GM13977 (cell line): ENCODE data around the gene IGSF10.
"Not testable (repeated sequence)": the region's sequence is repeated elsewhere in the genome, so short reads cannot be mapped to it uniquely, and the experiment has no call there.

ENCODE experiments used
- DNase-seq: peaks from one replicate; pipeline ENCODE4 v3.0.0; 2012; ENCODE audit warnings: low spot score
- in situ Hi-C: fragments of 300-500 bp; cut with MboI; formaldehyde crosslinking; loops from one replicate; pipeline ENCODE4 v1.12.0; 2022; ENCODE audit warnings: low sequenced_read_pairs, low pct_unique_long_range_greater_than_20kb, mixed read lengths, inconsistent platforms; ENCODE audit not compliant: unreplicated experiment
- TF ChIP-seq, protein P1 (sequence below): IDR thresholded peaks from 2 replicates; pipeline ENCODE4 v1.5.1; 2012; ENCODE audit warnings: mild to moderate bottlenecking, control low read depth; ENCODE audit not compliant: insufficient read depth; ENCODE audit errors: extremely low read depth, missing control alignments

The IGSF10 gene

DNA sequence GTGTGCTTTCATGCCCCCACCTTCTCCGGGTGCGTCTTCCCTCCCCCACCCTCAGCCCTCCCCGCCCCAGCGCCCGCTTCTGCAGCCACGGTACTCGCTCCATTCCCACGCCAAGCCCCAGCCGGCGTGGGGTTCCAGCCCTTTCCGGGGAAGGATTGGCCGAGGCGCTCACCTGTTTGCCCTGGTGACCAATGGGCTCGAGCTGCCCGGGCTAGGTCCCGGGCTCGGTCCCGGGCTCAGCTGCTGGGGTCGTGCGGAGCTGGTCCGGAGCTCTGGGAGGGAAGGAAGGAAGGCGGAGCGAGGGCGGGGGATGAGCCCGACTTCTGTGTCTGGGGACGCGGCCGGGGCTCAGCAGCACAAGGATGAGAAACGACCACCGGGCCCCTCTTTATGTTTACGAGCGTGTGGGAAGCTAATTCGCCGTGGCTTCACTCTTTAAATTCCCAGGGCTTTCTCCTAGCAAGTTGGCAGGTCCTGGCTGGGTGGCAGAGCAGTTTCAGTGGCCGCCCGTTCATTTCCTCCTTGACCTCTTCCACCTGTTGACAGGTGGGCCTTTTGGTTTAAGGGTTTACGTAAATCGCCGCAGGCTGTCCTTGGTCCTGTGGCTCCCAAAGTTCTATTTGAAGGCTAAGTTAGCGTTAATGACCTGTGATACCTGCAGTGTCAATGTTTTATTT lies at the start of gene IGSF10:
Gene IGSF10, minus strand, starts transcription at position 288 of the 677 bp plus-strand sequence. CDS start 2,352 bp downstream, outside the sequence.
- no peak for DNase-seq
- TF ChIP-seq, protein P1, sequence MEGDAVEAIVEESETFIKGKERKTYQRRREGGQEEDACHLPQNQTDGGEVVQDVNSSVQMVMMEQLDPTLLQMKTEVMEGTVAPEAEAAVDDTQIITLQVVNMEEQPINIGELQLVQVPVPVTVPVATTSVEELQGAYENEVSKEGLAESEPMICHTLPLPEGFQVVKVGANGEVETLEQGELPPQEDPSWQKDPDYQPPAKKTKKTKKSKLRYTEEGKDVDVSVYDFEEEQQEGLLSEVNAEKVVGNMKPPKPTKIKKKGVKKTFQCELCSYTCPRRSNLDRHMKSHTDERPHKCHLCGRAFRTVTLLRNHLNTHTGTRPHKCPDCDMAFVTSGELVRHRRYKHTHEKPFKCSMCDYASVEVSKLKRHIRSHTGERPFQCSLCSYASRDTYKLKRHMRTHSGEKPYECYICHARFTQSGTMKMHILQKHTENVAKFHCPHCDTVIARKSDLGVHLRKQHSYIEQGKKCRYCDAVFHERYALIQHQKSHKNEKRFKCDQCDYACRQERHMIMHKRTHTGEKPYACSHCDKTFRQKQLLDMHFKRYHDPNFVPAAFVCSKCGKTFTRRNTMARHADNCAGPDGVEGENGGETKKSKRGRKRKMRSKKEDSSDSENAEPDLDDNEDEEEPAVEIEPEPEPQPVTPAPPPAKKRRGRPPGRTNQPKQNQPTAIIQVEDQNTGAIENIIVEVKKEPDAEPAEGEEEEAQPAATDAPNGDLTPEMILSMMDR, result no peak
- in situ Hi-C loops, result no loop called here

DNA sequence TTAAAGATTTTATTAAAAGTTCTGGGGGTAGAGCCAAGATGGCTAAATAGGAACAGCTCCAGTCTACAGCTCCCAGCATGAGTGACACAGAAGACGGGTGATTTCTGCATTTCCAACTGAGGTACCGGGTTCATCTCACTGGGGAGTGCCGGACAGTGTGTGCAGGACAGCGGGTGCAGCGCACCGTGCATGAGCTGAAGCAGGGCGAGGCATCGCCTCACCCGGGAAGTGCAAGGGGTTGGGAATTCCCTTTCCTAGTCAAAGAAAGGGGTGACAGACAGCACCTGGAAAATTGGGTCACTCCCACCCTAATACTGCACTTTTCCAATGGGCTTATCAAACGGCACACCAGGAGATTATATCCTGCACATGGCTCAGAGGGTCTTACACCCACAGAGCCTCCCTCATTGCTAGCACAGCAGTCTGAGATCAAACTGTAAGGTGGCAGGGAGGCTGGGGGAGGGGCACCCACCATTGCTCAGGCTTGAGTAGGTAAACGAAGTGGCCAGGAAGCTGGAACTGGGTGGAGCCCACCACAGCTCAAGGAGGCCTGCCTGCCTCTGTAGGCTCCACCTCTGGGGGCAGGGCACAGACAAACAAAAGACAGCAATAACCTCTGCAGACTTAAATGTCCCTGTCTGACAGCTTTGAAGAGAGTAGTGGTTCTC lies 48.7 kb upstream of the IGSF10 start:
- DNase-seq, in situ Hi-C loops: not testable (repeated sequence)

DNA sequence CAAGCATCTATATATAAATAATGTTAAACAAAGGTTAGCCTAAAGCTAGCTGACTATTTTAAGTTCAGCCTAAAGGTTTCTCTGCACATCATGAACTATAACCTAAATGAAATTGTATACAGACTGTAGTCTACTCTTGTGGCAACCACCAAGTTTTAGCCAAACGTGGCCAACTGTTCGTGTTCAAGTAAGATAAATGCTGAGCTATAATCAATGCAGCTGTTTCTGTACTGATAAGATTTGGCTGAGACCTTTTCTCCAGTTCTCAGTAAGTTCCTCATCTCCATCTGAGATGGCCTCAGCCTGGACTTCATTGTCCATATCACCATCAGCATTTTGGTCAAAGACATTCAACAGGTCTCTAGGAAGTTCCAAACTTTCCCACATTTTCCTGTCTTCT lies 43.7 kb upstream of the IGSF10 start:
- in situ Hi-C loops, result no loop called here
- TF ChIP-seq, protein P1, result no peak

DNA sequence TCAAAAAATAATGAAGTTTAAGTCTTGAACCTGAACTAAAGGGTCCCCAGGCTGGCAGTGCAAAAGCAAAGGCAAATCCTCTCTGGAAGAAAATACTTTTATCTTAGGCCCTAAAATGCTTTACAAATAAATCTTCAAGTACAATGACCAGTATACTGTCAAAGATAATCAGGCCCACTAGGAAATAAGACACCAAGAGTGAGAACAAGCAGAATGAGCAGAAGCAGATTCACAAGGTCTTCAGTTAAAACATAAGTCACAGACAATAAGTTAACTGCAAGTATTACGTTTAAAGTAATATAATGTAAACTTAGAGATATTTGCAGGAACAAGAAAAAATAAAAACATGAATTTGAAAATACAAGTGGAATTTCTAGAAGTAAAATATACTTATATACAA lies 42.2 kb upstream of the IGSF10 start:
- in situ Hi-C loops, result no loop called here
- no peak for DNase-seq
- TF ChIP-seq, protein P1, result no peak

More for the DNA sequence above, 43.7 kb upstream of the IGSF10 start:
- no peak for DNase-seq

GRCh38 chr3:151501923-151502632 lies 41.2 kb upstream of the IGSF10 start:
- in situ Hi-C loops, result no loop called here
- TF ChIP-seq, protein P1, result no peak
- DNase-seq, result no peak

DNA sequence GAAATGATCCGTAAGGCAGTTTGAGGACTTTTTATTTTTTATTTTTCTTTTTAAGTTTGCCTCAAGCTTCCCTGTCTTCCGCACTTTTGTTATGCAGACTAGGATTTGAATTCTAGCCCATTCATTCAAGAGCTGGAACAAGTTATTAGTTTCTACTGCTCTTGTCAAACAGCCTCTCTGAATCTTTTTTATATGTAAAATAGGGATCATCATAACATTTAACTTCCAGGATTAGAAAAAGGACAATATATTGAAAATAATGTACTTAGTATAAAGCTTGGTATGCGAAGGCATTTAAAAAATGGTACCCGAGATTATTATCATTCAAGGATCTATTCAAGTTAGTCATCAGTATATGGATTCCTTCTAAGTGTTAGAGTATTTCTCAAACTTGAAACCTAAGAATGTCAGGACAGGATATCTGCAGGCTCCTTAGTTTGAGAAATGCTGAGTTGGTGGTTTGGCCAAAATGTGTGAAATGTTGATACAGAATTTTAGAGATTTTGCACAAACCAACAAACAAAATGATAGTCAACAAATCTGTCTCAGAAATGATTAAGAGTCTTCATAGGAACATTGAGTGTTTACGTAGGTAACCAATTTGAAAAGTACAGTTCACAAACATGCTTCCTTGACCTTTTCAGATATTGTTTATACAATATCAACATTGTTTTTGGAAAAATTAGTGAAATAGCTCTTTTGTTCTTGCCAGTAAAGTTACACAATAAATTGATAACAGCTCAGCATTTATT lies 40.5 kb upstream of the IGSF10 start:
- TF ChIP-seq, protein P1, result no peak
- no peak for DNase-seq
- in situ Hi-C loops, result no loop called here

DNA sequence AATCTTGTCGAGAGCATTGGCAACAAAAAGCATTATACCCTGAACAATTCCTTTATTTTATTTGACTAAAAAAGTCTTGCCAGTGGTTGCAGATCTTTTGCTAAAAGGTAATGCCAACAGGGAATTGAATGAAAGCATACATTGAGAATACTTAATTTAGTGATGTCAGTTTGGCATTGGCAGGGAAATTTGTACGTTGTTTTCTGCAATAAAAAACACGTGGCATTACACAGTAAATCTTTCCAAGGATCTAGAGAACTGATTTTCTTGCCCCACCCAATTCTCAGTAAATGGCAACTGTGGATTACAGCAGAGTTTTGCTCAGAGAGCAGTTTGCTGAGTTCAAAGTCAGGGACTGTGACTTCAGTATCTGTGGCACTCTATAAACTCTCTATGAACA lies 38.3 kb upstream of the IGSF10 start:
- in situ Hi-C loops, result no loop called here
- TF ChIP-seq, protein P1, result no peak
- DNase-seq, result no peak
